ENCODE data around the gene BRPF3. TPM values are rescaled to one million over a fixed set of nuclear protein-coding genes. Genes with fewer than 3 reads are reported as not detected.

BRPF3 gene
- total and polyA plus RNA-seq, 2 of the 13 experiments (the other 11 are each of a cell fraction or from before 2014, with no cell fraction given) = 12.3 to 22.9 TPM

DNA sequence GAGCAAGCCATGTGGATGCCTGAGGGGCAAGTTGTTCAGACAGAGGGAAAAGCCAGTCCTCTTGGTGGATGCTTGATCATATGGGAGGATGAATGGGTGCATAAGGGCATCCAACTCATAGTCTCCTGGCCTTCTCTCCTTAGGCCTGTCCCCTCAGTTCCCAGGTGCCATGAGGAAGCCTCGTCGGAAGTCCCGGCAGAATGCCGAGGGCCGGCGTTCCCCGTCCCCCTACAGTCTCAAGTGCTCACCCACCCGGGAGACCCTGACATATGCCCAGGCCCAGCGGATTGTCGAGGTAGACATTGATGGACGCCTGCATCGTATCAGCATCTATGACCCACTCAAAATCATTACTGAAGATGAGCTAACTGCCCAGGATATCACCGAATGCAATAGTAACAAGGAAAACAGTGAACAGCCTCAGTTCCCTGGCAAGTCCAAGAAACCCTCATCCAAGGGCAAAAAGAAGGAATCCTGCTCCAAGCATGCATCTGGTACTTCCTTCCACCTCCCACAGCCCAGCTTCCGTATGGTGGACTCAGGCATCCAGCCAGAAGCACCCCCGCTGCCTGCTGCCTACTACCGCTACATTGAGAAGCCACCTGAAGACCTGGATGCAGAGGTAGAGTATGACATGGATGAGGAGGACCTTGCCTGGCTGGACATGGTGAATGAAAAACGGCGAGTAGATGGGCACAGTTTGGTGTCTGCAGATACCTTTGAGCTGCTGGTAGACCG, 3.8 kb downstream of the BRPF3 start:
- no peak for ATAC-seq
- DNase-seq (ENCODE audit: low spot score) = no peak
- Histone ChIP-seq H3K27me3 (ENCODE audit: control insufficient read depth in 1 of 2, insufficient read depth in 2 of 2, low read length in 2 of 2) (no peaks in the 10 kb centered on the region), H2AFZ (ENCODE audit: low read length) (no peak overlapping the region), H3K79me2 (ENCODE audit: insufficient read depth, low read length) (peaks cover 57% of the 10 kb centered on the region), H3K27ac (ENCODE audit: extremely low read length, insufficient read depth, low read length) (no peak overlapping the region), H3K9ac (ENCODE audit: insufficient read depth, low read depth, low read length) (no peak overlapping the region), H3K4me1 (ENCODE audit: insufficient read depth, low read length) (peaks cover 24% of the 10 kb centered on the region), H3K4me3 (replicated peaks in 1 of 3; ENCODE audit: insufficient read depth in 1 of 3, low read depth in 2 of 3, low read length in 3 of 3) (no peak overlapping the region), H4K20me1 (ENCODE audit: insufficient read depth, low read length) (no peaks in the 10 kb centered on the region; the same call in 1 of the 2 replicates), H3K36me3 (replicated peaks in 1 of 2; ENCODE audit: control insufficient read depth in 1 of 2, insufficient read depth in 2 of 2, low read length in 2 of 2) (peaks cover 30 to 58% of the 10 kb centered on the region in 2 experiments), H3K4me2 (ENCODE audit: low read depth, low read length) (no peak overlapping the region), H3K9me3 (ENCODE audit: low read length) (no peaks in the 10 kb centered on the region)
- no peak for FAIRE-seq
- ChIA-PET CTCF (ENCODE audit: low intra/inter-chr PET ratio, low total read pairs) (no interaction called here), POLR2A (interaction anchor here (0.8 kb wide), 1 partner anchor 69 kb away, joined by 3 read pairs; no protein-coding TSS in a partner anchor)
- no peak for TF ChIP-seq RFX1 (IDR thresholded peaks at IDR 0.05)
- 0 out of 4 replicates have a peak, but pooled peaks of 1 of the 2 experiments have one; percentile 11 for TF ChIP-seq POLR2A (IDR thresholded peaks at IDR 0.05; ENCODE audit: insufficient read depth in 1 of 2, low read depth in 2 of 2, low read length in 2 of 2)
- WGBS (ENCODE audit: low lambda C conversion rate) = 97% methylated on average over 19 of the region's 19 CpGs
- intact Hi-C loops (cut with micrococcal nuclease; ENCODE audit: unreplicated experiment) = no loop called here
- in situ Hi-C loops (cut with HindIII; ENCODE audit: extremely low pct_ligation_motif_present, low pct_unique_long_range_greater_than_20kb) = no loop called here
- BruUV-seq (replicated peaks) = no TSS peak

- no peak for DNase-seq (ENCODE audit: low spot score)
- ATAC-seq = no peak
- Histone ChIP-seq H3K27me3 (ENCODE audit: control insufficient read depth in 1 of 2, insufficient read depth in 2 of 2, low read length in 2 of 2) (no peaks in the 10 kb centered on the region), H3K4me2 (ENCODE audit: low read depth, low read length) (no peak overlapping the region), H3K27ac (ENCODE audit: extremely low read length, insufficient read depth, low read length) (no peak overlapping the region), H3K4me1 (ENCODE audit: insufficient read depth, low read length) (peaks cover 20% of the 10 kb centered on the region), H3K36me3 (replicated peaks in 1 of 2; ENCODE audit: control insufficient read depth in 1 of 2, insufficient read depth in 2 of 2, low read length in 2 of 2) (peaks cover 33 to 66% of the 10 kb centered on the region in 2 experiments), H3K9ac (ENCODE audit: insufficient read depth, low read depth, low read length) (no peak overlapping the region), H2AFZ (ENCODE audit: low read length) (no peak overlapping the region), H3K79me2 (ENCODE audit: insufficient read depth, low read length) (peaks cover 57% of the 10 kb centered on the region), H4K20me1 (ENCODE audit: insufficient read depth, low read length) (no peaks in the 10 kb centered on the region; the same call in 1 of the 2 replicates), H3K4me3 (replicated peaks in 1 of 3; ENCODE audit: insufficient read depth in 1 of 3, low read depth in 2 of 3, low read length in 3 of 3) (no peak overlapping the region), H3K9me3 (ENCODE audit: low read length) (no peaks in the 10 kb centered on the region)
- in situ Hi-C loops (cut with HindIII; ENCODE audit: extremely low pct_ligation_motif_present, low pct_unique_long_range_greater_than_20kb) = no loop called here
- BruUV-seq (replicated peaks) = no TSS peak
- CTCF ChIA-PET (ENCODE audit: low intra/inter-chr PET ratio, low total read pairs) = no interaction called here
- intact Hi-C loops (cut with micrococcal nuclease; ENCODE audit: unreplicated experiment) = no loop called here
- POLR2A ChIA-PET = no interaction called here
- FAIRE-seq = no peak
- TF ChIP-seq, protein P1, sequence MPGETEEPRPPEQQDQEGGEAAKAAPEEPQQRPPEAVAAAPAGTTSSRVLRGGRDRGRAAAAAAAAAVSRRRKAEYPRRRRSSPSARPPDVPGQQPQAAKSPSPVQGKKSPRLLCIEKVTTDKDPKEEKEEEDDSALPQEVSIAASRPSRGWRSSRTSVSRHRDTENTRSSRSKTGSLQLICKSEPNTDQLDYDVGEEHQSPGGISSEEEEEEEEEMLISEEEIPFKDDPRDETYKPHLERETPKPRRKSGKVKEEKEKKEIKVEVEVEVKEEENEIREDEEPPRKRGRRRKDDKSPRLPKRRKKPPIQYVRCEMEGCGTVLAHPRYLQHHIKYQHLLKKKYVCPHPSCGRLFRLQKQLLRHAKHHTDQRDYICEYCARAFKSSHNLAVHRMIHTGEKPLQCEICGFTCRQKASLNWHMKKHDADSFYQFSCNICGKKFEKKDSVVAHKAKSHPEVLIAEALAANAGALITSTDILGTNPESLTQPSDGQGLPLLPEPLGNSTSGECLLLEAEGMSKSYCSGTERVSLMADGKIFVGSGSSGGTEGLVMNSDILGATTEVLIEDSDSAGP (CRISPR knock-in tag; IDR thresholded peaks at IDR 0.05; ENCODE audit: borderline replicate concordance) = 0 out of 2 replicates have a peak, but pooled peaks have one; percentile 30
- 0 out of 2 replicates have a peak, but pooled peaks have one; percentile 11 for TF ChIP-seq RBFOX2 (IDR thresholded peaks at IDR 0.05; ENCODE audit: low read depth, low read length)
- 0 out of 2 replicates have a peak, but pooled peaks have one; percentile 22 for TF ChIP-seq MXD1 (CRISPR knock-in tag; IDR thresholded peaks at IDR 0.05)
- peak; percentile 64; the same call in 1 of the 2 replicates for TF ChIP-seq ZC3H13 (CRISPR knock-in tag; IDR thresholded peaks at IDR 0.05)
- TF ChIP-seq NFKBIZ (CRISPR knock-in tag; IDR thresholded peaks at IDR 0.05) = no peak
- WGBS (ENCODE audit: low lambda C conversion rate) = 97% methylated on average over 13 of the region's 15 CpGs
Measured at GRCh38 chr6:36200998-36201596, 4.6 kb downstream of the BRPF3 start.

Measured in HepG2 (cell line).